GM19043 (cell line): ENCODE data around the gene WDR5.

Experiments used
- ATAC-seq: cut with Tn5 transposase; IDR thresholded peaks from one replicate; pipeline ENCODE4 v1.9.1; 2021; ENCODE audit warnings: low read depth; ENCODE audit not compliant: unreplicated experiment

The WDR5 gene

DNA sequence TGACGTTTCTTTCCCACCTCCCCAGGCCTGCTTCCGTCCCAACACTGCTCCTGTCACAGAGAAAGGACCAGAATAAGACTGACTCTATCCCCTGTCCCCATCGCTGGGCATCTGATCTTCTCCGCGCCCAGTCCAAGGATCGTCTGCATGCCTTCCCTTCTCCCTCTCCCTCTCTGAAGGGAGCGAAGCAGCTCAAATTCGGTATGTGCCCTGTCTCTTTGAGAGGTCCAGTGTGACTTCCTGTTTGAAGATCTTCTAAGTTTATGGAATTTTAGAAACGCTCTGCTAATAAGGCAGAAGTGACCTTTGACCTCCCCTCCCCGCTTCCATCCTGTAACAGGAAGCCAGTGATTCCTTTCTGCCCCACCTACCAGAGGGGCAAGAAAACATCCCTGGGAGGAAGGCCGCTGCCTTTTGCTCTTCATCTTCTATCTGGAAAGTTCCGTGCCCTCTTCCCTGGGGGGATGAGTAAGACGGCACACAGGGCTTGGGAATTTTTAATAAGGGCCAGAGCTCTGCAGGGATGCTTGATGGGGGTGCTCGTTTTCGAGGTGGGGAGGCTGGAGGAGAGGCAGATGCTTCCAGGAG is 69.2 kb downstream of the WDR5 start:
- no peak for ATAC-seq

GRCh38 chr9:134205672-134206310 is 69.9 kb downstream of the WDR5 start:
- no peak for ATAC-seq

DNA sequence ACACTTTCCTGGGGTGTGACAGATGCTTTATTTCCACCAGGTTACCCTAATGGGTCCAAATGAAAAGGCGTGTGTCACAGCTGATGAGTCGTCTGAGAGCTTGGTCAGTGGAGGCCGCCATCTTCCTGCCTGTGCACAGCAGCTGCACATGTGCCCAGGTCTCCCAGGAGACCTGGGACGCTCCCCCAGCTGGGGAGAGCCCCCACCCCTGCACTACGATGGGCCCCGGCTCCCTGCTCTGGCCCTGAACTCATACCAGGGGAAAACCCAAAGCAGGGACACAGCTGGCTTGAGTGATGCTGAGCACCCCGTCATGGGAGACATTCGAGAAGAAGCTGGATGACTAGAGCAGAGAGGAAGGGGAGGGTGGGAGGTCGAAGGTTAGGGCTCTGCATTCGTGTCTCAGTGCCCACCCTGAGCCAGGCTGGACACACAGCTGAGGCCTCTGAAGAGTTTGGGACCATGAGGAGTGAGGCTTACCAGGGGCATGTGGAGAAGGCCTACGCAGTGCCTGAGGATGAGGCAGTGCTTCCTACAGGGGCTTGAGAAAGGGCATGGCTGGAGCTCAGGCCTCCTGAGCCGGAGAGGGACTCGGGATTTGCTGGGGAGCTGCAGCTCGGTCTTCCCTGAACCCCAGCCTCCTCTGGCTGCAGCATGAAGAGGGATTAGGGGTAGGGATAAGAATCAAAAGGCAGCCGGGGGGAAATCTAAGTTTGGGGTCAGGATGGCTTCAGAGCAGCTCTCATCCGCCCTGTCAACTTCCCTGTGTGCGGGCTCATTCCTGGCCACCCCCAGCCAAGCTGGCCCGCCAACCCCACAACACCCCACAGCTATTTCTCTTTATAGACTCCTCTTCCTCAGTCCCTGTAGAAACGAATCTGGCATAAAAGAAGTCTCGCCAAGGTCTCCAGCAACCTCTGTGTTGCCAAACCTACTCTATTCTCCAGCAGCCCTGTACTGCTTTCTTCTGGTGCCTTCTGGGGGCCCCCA is 70.7 kb downstream of the WDR5 start:
- ATAC-seq: no peak

DNA sequence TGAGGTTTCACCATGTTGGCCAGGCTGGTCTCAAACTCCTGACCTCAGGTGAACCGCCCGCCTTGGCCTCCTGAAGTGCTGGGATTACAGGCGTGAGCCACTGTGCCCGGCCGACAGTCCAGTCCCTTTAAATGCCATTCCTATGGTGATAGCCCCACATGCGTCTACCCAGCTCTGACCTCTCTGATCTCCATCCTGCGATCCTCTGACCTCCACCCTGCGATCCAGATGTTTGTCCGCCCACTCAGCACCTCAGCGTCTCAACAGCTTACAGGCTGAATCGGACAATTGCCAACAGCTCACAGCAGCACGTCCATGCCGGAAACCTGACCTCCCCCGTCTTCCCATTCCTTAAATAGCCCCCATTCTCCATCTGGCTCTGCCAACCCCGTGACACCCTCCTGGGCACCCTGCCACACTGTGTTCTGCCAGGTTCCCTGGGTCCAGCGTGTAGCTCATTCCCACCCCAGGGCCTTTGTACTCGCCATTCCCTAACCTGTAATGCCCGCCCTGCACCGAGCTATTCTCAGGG is 72.5 kb downstream of the WDR5 start:
- ATAC-seq: no peak

DNA sequence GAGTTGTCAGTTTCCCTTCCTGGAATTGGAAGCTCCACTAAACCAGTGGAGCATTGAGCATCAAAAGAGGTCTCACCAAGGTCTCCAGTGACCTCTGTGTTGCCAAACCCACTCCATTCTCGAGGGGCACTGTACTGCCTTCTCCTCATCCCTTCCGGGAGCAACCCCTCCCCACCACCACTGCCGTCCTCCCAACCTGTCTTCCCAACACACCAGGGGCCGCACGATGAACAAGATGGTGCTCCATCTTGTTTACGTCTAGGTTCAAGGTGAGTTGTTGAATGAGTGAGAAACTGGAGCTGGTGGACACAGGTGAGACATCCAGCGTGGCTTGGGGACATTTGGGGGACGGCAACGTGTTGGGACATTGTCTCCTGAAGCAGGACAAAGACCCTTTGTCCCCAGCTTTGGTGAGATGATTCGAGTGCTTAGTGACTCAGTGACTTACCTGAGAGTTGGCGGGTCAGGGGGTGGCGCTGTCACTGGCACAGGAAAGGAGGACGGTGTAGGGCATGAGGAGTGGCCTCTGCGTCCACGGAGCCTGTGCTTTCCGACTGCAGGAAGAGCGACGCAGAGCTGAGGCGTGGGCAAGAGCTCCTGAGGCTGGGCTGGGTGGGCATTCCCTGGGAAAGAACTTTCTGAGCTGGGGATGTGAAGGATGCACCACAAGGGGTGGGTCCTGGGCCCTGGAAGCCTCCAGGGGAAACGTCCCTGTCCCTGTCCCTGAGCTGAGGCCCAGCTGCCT is 73.3 kb downstream of the WDR5 start:
- no peak for ATAC-seq
